Retina (tissue), 1 donor: Measurements from ENCODE around the gene LIPK.
"Not testable (repeated sequence)": the region's sequence is repeated elsewhere in the genome, so short reads cannot be mapped to it uniquely, and the experiment has no call there.

Experiments
- DNase-seq: peaks from one replicate; pipeline ENCODE4 v3.0.0-alpha.2; 2016

LIPK gene

GRCh38 chr10:88725798-88726197 is 19.7 kb downstream of the LIPK start:
- DNase-seq: no peak

GRCh38 chr10:88728107-88728763 is 22.2 kb downstream of the LIPK start:
- no peak for DNase-seq

- DNase-seq: no peak
These were observed 24.8 kb downstream of the LIPK start for GRCh38 chr10:88730864-88731263.

- DNase-seq: no peak
These were observed 25.2 kb downstream of the LIPK start for GRCh38 chr10:88731296-88731695.

GRCh38 chr10:88733215-88733614 is 27.2 kb downstream of the LIPK start:
- no peak for DNase-seq

- DNase-seq: no peak
These were observed 29.6 kb downstream of the LIPK start for GRCh38 chr10:88735661-88736060.

GRCh38 chr10:88741921-88742320 is 35.9 kb downstream of the LIPK start:
- not testable (repeated sequence) for DNase-seq

GRCh38 chr10:88742448-88742847 is 36.4 kb downstream of the LIPK start:
- DNase-seq: no peak

- no peak for DNase-seq
These were observed 38.0 kb downstream of the LIPK start for GRCh38 chr10:88744002-88744401.

- no peak for DNase-seq
These were observed 39.6 kb downstream of the LIPK start for GRCh38 chr10:88745633-88746032.

- no peak for DNase-seq
These were observed 48.2 kb downstream of the LIPK start for GRCh38 chr10:88754287-88754686.

GRCh38 chr10:88755753-88756152 is 49.7 kb downstream of the LIPK start:
- DNase-seq: no peak

GRCh38 chr10:88756660-88757059 is 50.6 kb downstream of the LIPK start:
- no peak for DNase-seq

GRCh38 chr10:88759366-88760101 is 53.5 kb downstream of the LIPK start, which contains the start of gene LIPN:
TSS of gene LIPN (plus strand) at chr10:88760020. CDS start at chr10:88761406, 1,386 bp downstream.
- DNase-seq: no peak

- DNase-seq: no peak
These were observed 56.9 kb downstream of the LIPK start for GRCh38 chr10:88762906-88763305.

GRCh38 chr10:88763441-88763840 is 57.4 kb downstream of the LIPK start:
- DNase-seq: no peak

- no peak for DNase-seq
These were observed 58.1 kb downstream of the LIPK start for GRCh38 chr10:88764110-88764509.

- no peak for DNase-seq
These were observed 59.8 kb downstream of the LIPK start for GRCh38 chr10:88765816-88766215.

GRCh38 chr10:88769384-88769783 is 63.3 kb downstream of the LIPK start:
- no peak for DNase-seq

GRCh38 chr10:88781206-88781605 is 75.2 kb downstream of the LIPK start:
- no peak for DNase-seq

GRCh38 chr10:88782222-88782621 is 76.2 kb downstream of the LIPK start:
- no peak for DNase-seq

- DNase-seq: no peak
These were observed 77.7 kb downstream of the LIPK start for GRCh38 chr10:88783724-88784123.

GRCh38 chr10:88786032-88786770 is 80.2 kb downstream of the LIPK start:
- DNase-seq: no peak

GRCh38 chr10:88787463-88787862 is 81.4 kb downstream of the LIPK start:
- DNase-seq: no peak
